Prostate gland (tissue), 2 donors: ENCODE data around the gene PMPCA. TPM values are rescaled to one million over a fixed set of nuclear protein-coding genes. Genes with fewer than 3 reads are reported as not detected.

Experiments used
- DNase-seq: peaks from one replicate; pipeline ENCODE4 v3.0.0-alpha.2; 2019; ENCODE audit warnings: low spot score
- H3K27ac ChIP-seq, 2 donors: fragments of 200-600 bp; sonication (generic); 2 replicates each; pipeline ENCODE4 v1.5.1; 2017 to 2019
- H3K27me3 ChIP-seq: fragments of 200-600 bp; sonication (generic); replicated peaks from 2 replicates; pipeline ENCODE4 v1.5.1; 2019; ENCODE audit not compliant: insufficient read depth
- H3K36me3 ChIP-seq, 2 donors: fragments of 200-600 bp; sonication (generic); 1 replicate in 1 of 2; 2 replicates in 1 of 2; pipeline versions ENCODE4 v1.5.1 to v1.8.1; 2017 to 2019
- H3K4me1 ChIP-seq: fragments of 200-600 bp; sonication (generic); replicated peaks from 2 replicates; pipeline ENCODE4 v1.5.1; 2019
- H3K4me3 ChIP-seq, 2 donors: fragments of 200-600 bp; sonication (generic); 2 replicates each; pipeline ENCODE4 v1.5.1; 2017 to 2019
- H3K9me3 ChIP-seq: fragments of 200-600 bp; sonication (generic); 2 replicates; pipeline ENCODE4 v1.5.1; 2017
- POLR2A ChIP-seq: fragments of 450-650 bp; IDR thresholded peaks from one replicate; pipeline ENCODE4 v1.6.1; 2016; ENCODE audit warnings: antibody characterized with exemption, mild to moderate bottlenecking
- POLR2AphosphoS5 ChIP-seq: sonication (generic); formaldehyde crosslinking; IDR thresholded peaks from one replicate; pipeline ENCODE4 v1.6.1; 2017; ENCODE audit warnings: antibody characterized with exemption
- WGBS: methylation state at CpG from one replicate; pipeline ENCODE4 v1.1.5; 2018; 5-methylcytosine and 5-hydroxymethylcytosine counted together
- intact Hi-C: fragments of 100-400 bp; cut with DNase I; formaldehyde crosslinking; loops from one replicate; pipeline ENCODE4 v1.14.2; 2022
- total RNA-seq, 2 donors: library from RNA; depleted of rRNA; stranded (reverse); fragments of >200 nt; gene quantifications; one replicate each; pipeline ENCODE4 v1.1.0, GENCODE V29; 2016
- TF ChIP-seq, protein P1 (sequence below), 4 experiments: fragments of 200-600 bp in 2 of 4; fragments of 450-650 bp in 2 of 4; sonication (generic) in 2 of 4; IDR thresholded peaks; 1 replicate in 3 of 4; 2 replicates in 1 of 4; pipeline ENCODE4 v1.5.1; 2016 to 2019; ENCODE audit warnings: antibody characterized with exemption in 4 of 4, mild to moderate bottlenecking in 2 of 4, moderate library complexity in 2 of 4

The PMPCA gene, protein sequence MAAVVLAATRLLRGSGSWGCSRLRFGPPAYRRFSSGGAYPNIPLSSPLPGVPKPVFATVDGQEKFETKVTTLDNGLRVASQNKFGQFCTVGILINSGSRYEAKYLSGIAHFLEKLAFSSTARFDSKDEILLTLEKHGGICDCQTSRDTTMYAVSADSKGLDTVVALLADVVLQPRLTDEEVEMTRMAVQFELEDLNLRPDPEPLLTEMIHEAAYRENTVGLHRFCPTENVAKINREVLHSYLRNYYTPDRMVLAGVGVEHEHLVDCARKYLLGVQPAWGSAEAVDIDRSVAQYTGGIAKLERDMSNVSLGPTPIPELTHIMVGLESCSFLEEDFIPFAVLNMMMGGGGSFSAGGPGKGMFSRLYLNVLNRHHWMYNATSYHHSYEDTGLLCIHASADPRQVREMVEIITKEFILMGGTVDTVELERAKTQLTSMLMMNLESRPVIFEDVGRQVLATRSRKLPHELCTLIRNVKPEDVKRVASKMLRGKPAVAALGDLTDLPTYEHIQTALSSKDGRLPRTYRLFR
- total RNA-seq, result 10 to 100 TPM; 29.2 to 58.7 TPM

DNA sequence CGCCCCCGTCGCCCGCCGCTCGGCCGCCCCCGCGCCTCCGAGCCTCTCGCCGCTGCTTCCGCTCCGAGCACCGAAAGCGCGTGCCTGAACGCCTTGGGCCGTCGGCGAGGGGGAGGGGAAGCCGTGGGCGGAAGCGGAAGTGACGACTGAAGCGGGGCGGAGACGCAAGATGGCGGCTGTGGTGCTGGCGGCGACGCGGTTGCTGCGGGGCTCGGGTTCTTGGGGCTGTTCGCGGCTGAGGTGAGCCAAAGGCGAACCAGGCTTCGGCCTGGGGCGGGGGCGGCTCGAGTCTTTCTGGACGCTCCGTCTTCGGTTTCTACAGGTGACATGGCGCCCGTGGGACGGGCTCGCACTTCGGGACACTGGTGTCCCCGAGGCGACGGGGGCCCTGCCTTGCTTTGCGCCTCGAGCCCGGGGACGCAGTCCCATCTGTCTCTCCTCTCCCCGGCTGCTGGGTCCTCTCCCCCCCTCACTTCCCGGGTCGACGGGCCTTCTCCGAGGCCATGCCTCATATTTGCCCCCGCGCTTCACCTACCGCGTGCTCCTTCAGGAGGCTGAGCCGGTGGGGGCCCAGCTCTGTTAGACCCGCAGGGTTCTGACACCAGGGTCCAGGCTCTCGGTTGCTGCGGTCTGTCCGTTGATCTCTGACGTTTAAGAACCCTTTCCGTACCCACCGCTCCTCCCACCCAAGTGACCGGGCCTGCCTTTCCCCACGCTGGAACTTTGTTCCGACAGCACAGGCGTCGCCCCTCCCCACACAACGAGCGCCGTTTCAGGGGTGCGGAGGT, at the start of gene PMPCA, which contains the start of gene ENTR1:
Gene PMPCA, plus strand, starts transcription at position 159 of the 788 bp plus-strand sequence. Its CDS starts 11 bp downstream, at position 170.
Gene ENTR1, minus strand, starts transcription at position 115 of the 788 bp plus-strand sequence. CDS start 217 bp downstream, outside the sequence.
- H3K9me3 ChIP-seq, result no peaks in the 10 kb centered on the region
- peak; percentile 91 for DNase-seq
- peak within 1 kb of the TSS; percentile 81 to 85 for H3K27ac ChIP-seq
- no peaks in the 10 kb centered on the region for H3K27me3 ChIP-seq
- H3K4me1 ChIP-seq, result peaks cover 6% of the 10 kb centered on the region
- H3K4me3 ChIP-seq, result peak within 1 kb of the TSS; percentile 96 to 98
- WGBS, result under 1% methylated on average over 80 of the region's 83 CpGs
- TF ChIP-seq, protein P1, sequence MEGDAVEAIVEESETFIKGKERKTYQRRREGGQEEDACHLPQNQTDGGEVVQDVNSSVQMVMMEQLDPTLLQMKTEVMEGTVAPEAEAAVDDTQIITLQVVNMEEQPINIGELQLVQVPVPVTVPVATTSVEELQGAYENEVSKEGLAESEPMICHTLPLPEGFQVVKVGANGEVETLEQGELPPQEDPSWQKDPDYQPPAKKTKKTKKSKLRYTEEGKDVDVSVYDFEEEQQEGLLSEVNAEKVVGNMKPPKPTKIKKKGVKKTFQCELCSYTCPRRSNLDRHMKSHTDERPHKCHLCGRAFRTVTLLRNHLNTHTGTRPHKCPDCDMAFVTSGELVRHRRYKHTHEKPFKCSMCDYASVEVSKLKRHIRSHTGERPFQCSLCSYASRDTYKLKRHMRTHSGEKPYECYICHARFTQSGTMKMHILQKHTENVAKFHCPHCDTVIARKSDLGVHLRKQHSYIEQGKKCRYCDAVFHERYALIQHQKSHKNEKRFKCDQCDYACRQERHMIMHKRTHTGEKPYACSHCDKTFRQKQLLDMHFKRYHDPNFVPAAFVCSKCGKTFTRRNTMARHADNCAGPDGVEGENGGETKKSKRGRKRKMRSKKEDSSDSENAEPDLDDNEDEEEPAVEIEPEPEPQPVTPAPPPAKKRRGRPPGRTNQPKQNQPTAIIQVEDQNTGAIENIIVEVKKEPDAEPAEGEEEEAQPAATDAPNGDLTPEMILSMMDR (IDR thresholded peaks at IDR 0.05), result peak in 1 of 4 experiments; percentile 21
- TF ChIP-seq POLR2AphosphoS5 (peak; percentile 96), POLR2A (peak; percentile 81)
- intact Hi-C loops, result no loop called here
- H3K36me3 ChIP-seq, result peaks cover 0 to 5% of the 10 kb centered on the region in 2 donors

DNA sequence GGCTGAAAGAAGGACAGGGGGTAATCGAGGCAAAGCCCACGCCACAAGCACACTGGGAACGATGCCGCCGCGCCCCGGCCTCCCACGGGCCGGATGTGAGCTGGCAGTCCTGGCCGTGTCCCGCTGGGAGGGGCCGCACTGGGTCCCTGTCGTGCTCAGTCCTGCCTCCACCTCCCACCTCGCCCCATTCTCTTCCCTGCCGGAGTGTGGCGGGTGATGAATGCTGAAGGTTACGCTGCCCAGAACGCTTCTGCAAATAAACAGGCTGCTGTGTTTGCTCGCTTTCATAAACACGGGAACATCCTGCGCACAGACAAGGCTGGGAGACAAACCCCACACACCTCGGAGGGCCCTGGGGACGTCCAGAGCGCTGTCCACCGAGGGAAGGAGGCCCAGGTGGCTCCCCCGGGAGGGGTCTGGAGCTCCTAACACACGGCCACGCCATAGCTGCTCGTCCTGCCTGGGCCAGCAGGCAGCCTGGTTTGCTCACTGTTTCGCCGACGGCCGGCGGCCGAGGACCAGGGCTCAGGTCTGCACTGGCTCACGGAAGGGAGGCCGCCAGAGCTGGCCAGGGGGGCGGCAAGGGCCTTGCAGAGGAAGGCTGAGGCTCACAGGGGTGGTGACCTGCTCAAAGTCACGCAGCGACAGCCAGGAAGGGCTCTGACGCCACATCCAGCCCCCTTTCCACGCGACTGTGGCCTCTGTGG, 49.3 kb upstream of the PMPCA start:
- WGBS, result 61% methylated on average over 35 of the region's 43 CpGs
- intact Hi-C loops, result no loop called here

DNA sequence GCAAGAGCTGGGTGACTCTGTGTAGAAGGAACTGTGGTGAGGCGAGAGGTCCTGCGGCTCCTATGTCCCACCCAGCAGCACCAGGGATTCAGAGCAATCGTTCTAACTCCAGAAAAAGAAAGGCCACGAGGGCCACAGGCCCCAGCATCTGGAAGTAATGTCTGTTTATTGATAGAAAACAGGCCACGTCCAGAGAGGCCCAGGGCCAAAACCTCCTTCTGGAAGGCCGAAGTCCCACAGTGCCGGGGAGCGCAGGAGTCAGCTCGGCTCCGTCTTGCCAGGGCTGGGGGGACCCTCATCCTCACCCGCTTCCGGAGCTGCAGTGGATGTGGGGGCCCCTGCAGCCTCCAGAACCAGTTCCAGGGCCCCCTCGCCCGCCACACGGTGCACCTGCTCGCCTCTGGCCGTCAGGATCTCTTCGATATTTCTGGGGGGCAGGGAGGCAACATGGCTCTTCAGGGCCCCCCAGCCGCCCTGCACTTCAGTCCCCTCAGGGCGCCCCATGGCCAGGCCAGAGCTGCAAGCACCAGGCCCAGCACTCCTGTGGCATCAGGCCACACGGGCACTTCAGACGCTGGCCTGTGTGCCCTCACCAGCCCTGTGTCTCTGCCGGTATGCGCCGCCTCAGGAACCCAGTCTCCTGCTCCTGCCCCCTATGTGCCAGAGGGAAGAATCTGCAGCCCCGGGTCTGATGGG, 48.6 kb upstream of the PMPCA start:
- WGBS, result 83% methylated on average over 25 of the region's 26 CpGs
- H3K27me3 ChIP-seq, result no peaks in the 10 kb centered on the region
- H3K4me1 ChIP-seq, result no peaks in the 10 kb centered on the region
- no peak for DNase-seq
- intact Hi-C loops, result no loop called here
- H3K4me3 ChIP-seq, result no peak overlapping the region
- H3K36me3 ChIP-seq, result no peaks in the 10 kb centered on the region
- H3K27ac ChIP-seq, result peak overlapping the region; percentile 22 to 50
- no peaks in the 10 kb centered on the region for H3K9me3 ChIP-seq
- no peak for TF ChIP-seq POLR2AphosphoS5
- TF ChIP-seq POLR2A, result no peak
- TF ChIP-seq, protein P1 (IDR thresholded peaks at IDR 0.05), result no peak

More for the DNA sequence above, 49.3 kb upstream of the PMPCA start:
- TF ChIP-seq, protein P1 (IDR thresholded peaks at IDR 0.05), result no peak
- TF ChIP-seq POLR2A (no peak), POLR2AphosphoS5 (no peak)
- H3K27me3 ChIP-seq, result no peaks in the 10 kb centered on the region
- no peak overlapping the region for H3K4me3 ChIP-seq
- H3K36me3 ChIP-seq, result no peaks in the 10 kb centered on the region
- no peaks in the 10 kb centered on the region for H3K9me3 ChIP-seq
- no peak for DNase-seq
- H3K4me1 ChIP-seq, result no peaks in the 10 kb centered on the region
- peak overlapping the region; percentile 22 to 50 for H3K27ac ChIP-seq

DNA sequence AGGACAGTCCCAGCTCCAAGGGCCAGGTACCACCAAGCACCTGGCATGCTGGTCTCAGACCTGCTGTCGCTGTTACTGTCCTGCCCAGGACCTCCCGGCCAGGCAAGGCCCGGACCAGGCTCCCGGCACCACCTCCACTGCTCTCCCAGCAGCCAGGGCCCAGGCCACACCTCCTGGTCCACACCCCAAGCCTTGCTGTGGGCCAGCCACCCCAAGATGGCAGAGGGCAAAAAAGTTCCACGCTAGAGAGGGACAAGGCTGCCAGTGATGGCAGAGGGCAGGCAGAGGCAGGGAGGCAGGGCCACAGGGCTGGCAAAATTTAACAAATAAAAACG, 48.0 kb upstream of the PMPCA start:
- Histone ChIP-seq H3K27ac (peak overlapping the region in 1 of 2 donors; percentile 87), H3K27me3 (no peaks in the 10 kb centered on the region), H3K4me3 (no peak overlapping the region), H3K4me1 (no peaks in the 10 kb centered on the region), H3K36me3 (no peaks in the 10 kb centered on the region), H3K9me3 (no peaks in the 10 kb centered on the region)
- DNase-seq, result no peak
- intact Hi-C loops, result no loop called here
- TF ChIP-seq POLR2AphosphoS5 (no peak), POLR2A (no peak)
- TF ChIP-seq, protein P1 (IDR thresholded peaks at IDR 0.05), result no peak
- WGBS, result 92% methylated on average over 6 of the region's 6 CpGs
